K562 (cell line): Measurements from ENCODE around the gene FBXW7. TPM values are rescaled to one million over a fixed set of nuclear protein-coding genes. Genes with fewer than 3 reads are reported as not detected.

Experiments used
- ATAC-seq: fragments of 200-7000 bp; cut with Tn5 transposase; 3 replicates; pipeline ENCODE4 v1.9.1; 2020; ENCODE audit warnings: moderate library complexity
- BruUV-seq: library from RNA; stranded (reverse); fragments of 400-500 nt; replicated peaks from 2 replicates; lab custom pipeline; 2021; lab: Mats Ljungman, UMichigan
- CTCF ChIA-PET: fragments of 300-600 bp; formaldehyde crosslinking; extraction: SDS; loops from one replicate; lab custom pipeline; 2021; ENCODE audit warnings: low intra/inter-chr PET ratio; lab: Yijun Ruan, JAX
- POLR2A ChIA-PET: fragments of 300-600, 350-650 bp; sonication (Branson Sonifier 250); formaldehyde crosslinking; extraction: SDS; loops from one replicate; lab custom pipeline; 2021; ENCODE audit warnings: antibody characterized with exemption, inconsistent platforms; lab: Yijun Ruan, JAX
- DNase-seq, 4 experiments: peaks; one replicate each; pipeline versions ENCODE4 v3.0.0 to v3.0.0-alpha.2; 2011 to 2018; ENCODE audit warnings: low spot score in 3 of 4, mixed read lengths in 3 of 4; ENCODE audit errors: extremely low read depth in 1 of 4
- FAIRE-seq: peaks from 2 replicates; lab custom pipeline; 2011; peaks lifted over from hg19 to GRCh38; lab: Jason Lieb, UNC
- H2AFZ ChIP-seq: 2 replicates; pipeline ENCODE4 v1.6.0; 2011; ENCODE audit warnings: low read depth, low read length, control low read depth, inconsistent platforms
- H3K27ac ChIP-seq: fragments of 200-600 bp; 3 replicates; pipeline ENCODE4 v1.8.0; 2011; ENCODE audit warnings: low read depth, mild to moderate bottlenecking, control low read depth, inconsistent platforms, low read length, moderate library complexity, mixed read lengths; ENCODE audit errors: extremely low read depth
- H3K27me3 ChIP-seq, 2 experiments: fragments of 300-600 bp in 1 of 2; 2 replicates in 1 of 2; 3 replicates in 1 of 2; pipeline versions ENCODE4 v1.6.0 to v1.8.0; 2011; ENCODE audit warnings: inconsistent platforms in 2 of 2, low read length in 2 of 2, mild to moderate bottlenecking in 1 of 2, mixed read lengths in 1 of 2, moderate library complexity in 1 of 2; ENCODE audit not compliant: control insufficient read depth in 2 of 2, insufficient read depth in 2 of 2
- H3K36me3 ChIP-seq: fragments of 300-600 bp; 3 replicates; pipeline ENCODE4 v1.8.0; 2011; ENCODE audit warnings: mild to moderate bottlenecking, low read length, inconsistent platforms; ENCODE audit not compliant: control insufficient read depth, insufficient read depth
- H3K4me1 ChIP-seq, 2 experiments: fragments of 200-600 bp in 1 of 2; replicated peaks in 1 of 2; 2 replicates in 1 of 2; 3 replicates in 1 of 2; pipeline versions ENCODE4 v1.5.1 to v1.8.0; 2011; ENCODE audit warnings: inconsistent platforms in 2 of 2, low read length in 2 of 2, mild to moderate bottlenecking in 1 of 2, mixed read lengths in 1 of 2, moderate library complexity in 1 of 2; ENCODE audit not compliant: control insufficient read depth in 2 of 2, insufficient read depth in 2 of 2
- H3K4me2 ChIP-seq: 2 replicates; pipeline ENCODE4 v1.6.1; 2011; ENCODE audit warnings: low read length, control low read depth, inconsistent platforms, mixed read lengths; ENCODE audit not compliant: insufficient read depth
- H3K4me3 ChIP-seq: fragments of 200-600 bp; sonication (generic), shearing (Covaris generic); 2 replicates; pipeline ENCODE4 v1.5.1; 2016; ENCODE audit warnings: control low read depth, inconsistent platforms
- H3K79me2 ChIP-seq: fragments of 200-600 bp; 3 replicates; pipeline ENCODE4 v1.8.0; 2011; ENCODE audit warnings: low read length, inconsistent platforms; ENCODE audit not compliant: control insufficient read depth, insufficient read depth
- H3K9ac ChIP-seq, 2 experiments: 2 replicates each; pipeline versions ENCODE4 v1.6.0 to v1.6.1; 2011; ENCODE audit warnings: low read depth in 2 of 2, low read length in 2 of 2, control low read depth in 1 of 2, inconsistent platforms in 1 of 2, mild to moderate bottlenecking in 1 of 2, mixed read lengths in 1 of 2; ENCODE audit not compliant: insufficient read depth in 1 of 2
- H3K9me1 ChIP-seq: one replicate; pipeline ENCODE4 v1.6.0; 2011; ENCODE audit warnings: inconsistent platforms, mild to moderate bottlenecking, low read length, moderate library complexity; ENCODE audit not compliant: control insufficient read depth, insufficient read depth
- H3K9me3 ChIP-seq: replicated peaks from 2 replicates; pipeline ENCODE4 v1.5.1; 2011; ENCODE audit warnings: low read depth, low read length, inconsistent platforms; ENCODE audit not compliant: control insufficient read depth, insufficient read depth
- H4K20me1 ChIP-seq: replicated peaks from 2 replicates; pipeline ENCODE4 v1.6.1; 2011; ENCODE audit warnings: low read length, inconsistent platforms, mixed read lengths; ENCODE audit not compliant: control insufficient read depth, insufficient read depth
- AFF4 ChIP-seq: sonication (generic); formaldehyde crosslinking; IDR thresholded peaks from 2 replicates; pipeline ENCODE4 v1.8.0; 2023; ENCODE audit warnings: mild to moderate bottlenecking, missing genetic modification reagents
- ARNT ChIP-seq, 2 experiments: fragments of 450-650 bp; IDR thresholded peaks; 2 replicates each; pipeline ENCODE4 v1.6.1; 2016; ENCODE audit warnings: mild to moderate bottlenecking in 1 of 2
- CHAMP1 ChIP-seq: fragments of 450-650 bp; IDR thresholded peaks from 2 replicates; pipeline ENCODE4 v1.6.1; 2016; ENCODE audit warnings: mild to moderate bottlenecking
- DDX20 ChIP-seq: fragments of 450-650 bp; IDR thresholded peaks from 2 replicates; pipeline ENCODE4 v1.6.1; 2016; ENCODE audit warnings: missing genetic modification characterization, low read depth, mild to moderate bottlenecking, missing compliant biosample characterization, moderate library complexity
- GTF2A2 ChIP-seq: IDR thresholded peaks from 2 replicates; pipeline ENCODE4 v1.6.1; 2016; ENCODE audit warnings: mild to moderate bottlenecking, missing genetic modification characterization, missing compliant biosample characterization
- HMBOX1 ChIP-seq: sonication (generic); IDR thresholded peaks from 2 replicates; pipeline ENCODE4 v1.6.1; 2016
- HMGN3 ChIP-seq: IDR thresholded peaks from 2 replicates; pipeline ENCODE4 v1.6.1; 2011; ENCODE audit warnings: borderline replicate concordance, low read depth, mild to moderate bottlenecking, mixed read lengths, low read length; ENCODE audit not compliant: insufficient read length; ENCODE audit errors: extremely low read depth
- MEF2D ChIP-seq: conservative IDR thresholded peaks from 2 replicates; pipeline ENCODE4 v1.6.1; 2016; ENCODE audit warnings: low read depth, missing genetic modification characterization, missing compliant biosample characterization
- NCOR1 ChIP-seq: fragments of 450-650 bp; IDR thresholded peaks from 2 replicates; pipeline ENCODE4 v1.6.1; 2016; ENCODE audit warnings: mild to moderate bottlenecking, moderate library complexity
- ZNF12 ChIP-seq: sonication (generic); formaldehyde crosslinking; IDR thresholded peaks from 2 replicates; pipeline ENCODE4 v1.4.0; 2020; ENCODE audit warnings: mild to moderate bottlenecking, missing genetic modification reagents
- ZNF277 ChIP-seq: fragments of 250-450 bp; sonication (Bioruptor Pico); IDR thresholded peaks from 2 replicates; pipeline ENCODE4 v1.8.0; 2022; ENCODE audit warnings: inconsistent platforms, mild to moderate bottlenecking, moderate library complexity, borderline replicate concordance
- ZNF75A ChIP-seq: fragments of 450-650 bp; formaldehyde crosslinking; IDR thresholded peaks from 2 replicates; pipeline ENCODE4 v1.4.0; 2020; ENCODE audit warnings: mild to moderate bottlenecking
- WGBS: fragments of 100-300 bp; shearing (Covaris generic); methylation state at CpG from one replicate; pipeline ENCODE4 v1.1.6; 2016; ENCODE audit warnings: low coverage, mixed read lengths; ENCODE audit not compliant: insufficient coverage; ENCODE audit errors: missing lambda C conversion rate; 5-methylcytosine and 5-hydroxymethylcytosine counted together
- in situ Hi-C: fragments of 300-500 bp; cut with MboI; formaldehyde crosslinking; loops from 4 replicates; pipeline ENCODE4 v1.15.0; 2018; ENCODE audit warnings: inconsistent platforms, mixed read lengths
- intact Hi-C: fragments of 100-400 bp; cut with micrococcal nuclease; formaldehyde crosslinking; loops from 2 replicates; pipeline ENCODE4 v1.14.2; 2022
- polyA plus RNA-seq, 8 experiments: library from polyadenylated mRNA; depleted of rRNA in 4 of 8; stranded (reverse) in 5 of 8; unstranded in 3 of 8; fragments of >200 nt; fragmentation: Nextera tagmentation in 2 of 8; fragmentation: Illumina TruSeq in 1 of 8; extraction: Ambion mirVana in 2 of 8; extraction: Trizol in 1 of 8; gene quantifications; 2 replicates each; pipeline versions ENCODE4 v1.2.1 to v1.2.3, GENCODE V29; 2011 to 2014; ENCODE audit warnings: inconsistent platforms in 1 of 8, missing spikeins in 1 of 8
- total RNA-seq, 7 experiments: library from RNA; depleted of rRNA in 6 of 7; stranded (reverse); fragments of >200 nt in 6 of 7; fragmentation: Illumina TruSeq in 2 of 7; extraction: Trizol in 2 of 7; gene quantifications; 2 replicates each; pipeline versions ENCODE4 v1.2.1 to v1.2.3, GENCODE V29; 2011 to 2021; ENCODE audit warnings: low replicate concordance in 1 of 7

FBXW7 gene
- total and polyA plus RNA-seq, 9 of the 15 experiments (the other 6 are each of a cell fraction or from before 2014, with no cell fraction given), result 6.8 to 44.2 (median 16.4) TPM

GRCh38 chr4:152500800-152501434 lies 35.0 kb downstream of the FBXW7 start:
- Histone ChIP-seq H4K20me1 (peaks cover 28% of the 10 kb centered on the region), H3K9ac (no peak overlapping the region), H3K4me1 (peaks cover 0 to 8% of the 10 kb centered on the region in 2 experiments; a peak in 3 of 5 replicates), H3K79me2 (peaks cover 28% of the 10 kb centered on the region), H3K27me3 (no peaks in the 10 kb centered on the region), H3K9me1 (no peaks in the 10 kb centered on the region), H3K27ac (no peak overlapping the region), H2AFZ (no peak overlapping the region), H3K36me3 (no peaks in the 10 kb centered on the region), H3K4me3 (no peak overlapping the region), H3K4me2 (no peak overlapping the region), H3K9me3 (no peaks in the 10 kb centered on the region)
- peak; percentile 94 for FAIRE-seq
- BruUV-seq, result no TSS peak
- POLR2A ChIA-PET, result interaction anchor here (0.5 kb wide), 1 partner anchor 298 kb away, joined by 4 read pairs; no protein-coding TSS in a partner anchor
- WGBS, result 0% methylated on average over 1 of the region's 1 CpG
- CTCF ChIA-PET, result interaction anchor here (0.6 to 4.7 kb wide), 5 partner anchors 136 to 1231 kb away, joined by 3 to 39 read pairs (median 6); no protein-coding TSS in a partner anchor
- intact Hi-C loops, result loop anchor here (1.0 to 5.0 kb wide), 4 partner anchors 81 to 236 kb away; no protein-coding TSS in a partner anchor
- peak; percentile 47 to 86 (median 56) for DNase-seq
- in situ Hi-C loops, result no loop called here
- ATAC-seq, result peak; percentile 93
- TF ChIP-seq HMGN3, result no peak
- no peak for TF ChIP-seq ZNF12
- TF ChIP-seq NCOR1, result no peak
- TF ChIP-seq ZNF75A (CRISPR knock-in tag), result no peak
- no peak for TF ChIP-seq ZNF277 (CRISPR knock-in tag)
- TF ChIP-seq DDX20 (tag), result no peak
- no peak for TF ChIP-seq AFF4
- no peak for TF ChIP-seq MEF2D
- TF ChIP-seq GTF2A2, result no peak
- TF ChIP-seq ARNT (IDR thresholded peaks at IDR 0.05), result 0 out of 4 replicates have a peak, but pooled peaks of 1 of the 2 experiments have one; percentile 39
- TF ChIP-seq CHAMP1, result 0 out of 2 replicates have a peak, but pooled peaks have one; percentile 30
- TF ChIP-seq HMBOX1, result 0 out of 2 replicates have a peak, but pooled peaks have one; percentile 32
